Endothelial cell (in vitro differentiated cells): Measurements from ENCODE around the gene GJC2. TPM values are rescaled to one million over a fixed set of nuclear protein-coding genes. Genes with fewer than 3 reads are reported as not detected.
A peak's percentile ranks its signal among the peaks of the same experiment; 100 is the strongest.

Source experiments
- DNase-seq: peaks from one replicate; pipeline ENCODE4 v3.0.0; 2021; ENCODE audit warnings: low spot score
- H3K27ac Mint-ChIP-seq: one replicate; pipeline ENCODE4 v1.8.0; 2021; ENCODE audit warnings: mixed read lengths, inconsistent platforms; ENCODE audit not compliant: unreplicated experiment
- H3K27me3 Mint-ChIP-seq: one replicate; pipeline ENCODE4 v1.8.0; 2021; ENCODE audit warnings: mild to moderate bottlenecking, moderate library complexity, mixed read lengths, inconsistent platforms; ENCODE audit not compliant: unreplicated experiment
- H3K36me3 Mint-ChIP-seq: one replicate; pipeline ENCODE4 v1.8.0; 2021; ENCODE audit warnings: mild to moderate bottlenecking, low read depth, mixed read lengths, inconsistent platforms; ENCODE audit not compliant: unreplicated experiment
- H3K4me1 Mint-ChIP-seq: one replicate; pipeline ENCODE4 v1.8.0; 2021; ENCODE audit warnings: mild to moderate bottlenecking, mixed read lengths, inconsistent platforms; ENCODE audit not compliant: unreplicated experiment
- H3K4me3 Mint-ChIP-seq: one replicate; pipeline ENCODE4 v1.8.0; 2021; ENCODE audit warnings: mild to moderate bottlenecking, mixed read lengths, inconsistent platforms; ENCODE audit not compliant: unreplicated experiment
- H3K9me3 Mint-ChIP-seq: one replicate; pipeline ENCODE4 v1.8.0; 2021; ENCODE audit warnings: mixed read lengths, inconsistent platforms; ENCODE audit not compliant: unreplicated experiment
- CTCF ChIP-seq: fragments of 200-600 bp; sonication (generic); IDR thresholded peaks from one replicate; pipeline ENCODE4 v1.5.0; 2021; ENCODE audit warnings: antibody characterized with exemption; ENCODE audit not compliant: unreplicated experiment
- total RNA-seq: library from RNA; stranded (reverse); fragmentation: NEBNext Ultra II Directional; extraction: Animal tissue kit (Norgen Biotek cat#: 25700); gene quantifications from one replicate; pipeline ENCODE4 v1.2.1, GENCODE V29; 2021; ENCODE audit not compliant: unreplicated experiment

Gene GJC2
- total RNA-seq, 1 donor from 2014 or later = 13.0 TPM

- TF ChIP-seq CTCF = no peak
- Mint-ChIP-seq H3K9me3 (no peaks in the 10 kb centered on the region), H3K4me1 (peaks cover 25% of the 10 kb centered on the region), H3K27ac (peak overlapping the region; percentile 48), H3K27me3 (peaks cover 11% of the 10 kb centered on the region), H3K4me3 (peak overlapping the region; percentile 60), H3K36me3 (peaks cover 8% of the 10 kb centered on the region)
- no peak for DNase-seq
Measured at GRCh38 chr1:228144193-228144992, 5.3 kb upstream of the GJC2 start.

- peaks cover 8% of the 10 kb centered on the region for H3K36me3 Mint-ChIP-seq
Measured at GRCh38 chr1:228144993-228145343, 4.8 kb upstream of the GJC2 start.

GRCh38 chr1:228145463-228146416, 4.0 kb upstream of the GJC2 start:
- H3K9me3 Mint-ChIP-seq = no peaks in the 10 kb centered on the region
- DNase-seq = no peak
- H3K27ac Mint-ChIP-seq = no peak overlapping the region
- peaks cover 8% of the 10 kb centered on the region for H3K36me3 Mint-ChIP-seq
- no peak overlapping the region for H3K4me3 Mint-ChIP-seq
- H3K27me3 Mint-ChIP-seq = peaks cover 5% of the 10 kb centered on the region
- H3K4me1 Mint-ChIP-seq = peaks cover 22% of the 10 kb centered on the region
- no peak for TF ChIP-seq CTCF

More at GRCh38 chr1:228144993-228145343, 4.8 kb upstream of the GJC2 start:
- no peak for DNase-seq
- no peaks in the 10 kb centered on the region for H3K9me3 Mint-ChIP-seq
- H3K4me3 Mint-ChIP-seq = no peak overlapping the region
- TF ChIP-seq CTCF = no peak
- H3K27ac Mint-ChIP-seq = no peak overlapping the region
- peaks cover 7% of the 10 kb centered on the region for H3K27me3 Mint-ChIP-seq
- peaks cover 22% of the 10 kb centered on the region for H3K4me1 Mint-ChIP-seq

- Mint-ChIP-seq H3K36me3 (peaks cover 8% of the 10 kb centered on the region), H3K27ac (no peak overlapping the region), H3K4me1 (peaks cover 16% of the 10 kb centered on the region), H3K27me3 (peaks cover 5% of the 10 kb centered on the region), H3K9me3 (no peaks in the 10 kb centered on the region), H3K4me3 (no peak overlapping the region)
- no peak for DNase-seq
- TF ChIP-seq CTCF = no peak
Measured at GRCh38 chr1:228146417-228147150, 3.1 kb upstream of the GJC2 start.
